Measurements from ENCODE around the gene GPX2.

GRCh38 chr14:64932231-64932630 lies 10.3 kb downstream of the GPX2 start:
- TF ChIP-seq CTCF (IDR thresholded peaks at IDR 0.05) = no peak
- TF ChIP-seq EZH2 (IDR thresholded peaks at IDR 0.05) = no peak
